Effector memory CD8-positive, alpha-beta T cell (primary cell): ENCODE data around the gene CPA5.

Experiments
- ATAC-seq: fragments of 150-1000 bp; cut with Tn5 transposase; replicated peaks from 2 replicates; pipeline ENCODE4 v1.10.0; 2021; ENCODE audit warnings: mild to moderate bottlenecking, moderate library complexity
- DNase-seq, 3 experiments: peaks; one replicate each; pipeline ENCODE4 v3.0.0; 2021
- H3K27ac Mint-ChIP-seq, 2 donors: one replicate each; pipeline ENCODE4 v1.8.0; 2022; ENCODE audit warnings: mild to moderate bottlenecking in 2 of 2, mixed read lengths in 2 of 2, moderate library complexity in 2 of 2
- H3K27me3 Mint-ChIP-seq, 2 donors: one replicate each; pipeline ENCODE4 v1.8.0; 2022; ENCODE audit warnings: mixed read lengths in 2 of 2
- H3K36me3 Mint-ChIP-seq: one replicate; pipeline ENCODE4 v1.8.0; 2022; ENCODE audit warnings: mild to moderate bottlenecking, moderate library complexity, mixed read lengths; ENCODE audit not compliant: insufficient read depth
- H3K4me1 Mint-ChIP-seq, 2 donors: one replicate each; pipeline ENCODE4 v1.8.0; 2022; ENCODE audit warnings: low read depth in 2 of 2, mixed read lengths in 2 of 2
- H3K4me3 Mint-ChIP-seq, 2 donors: one replicate each; pipeline ENCODE4 v1.8.0; 2022; ENCODE audit warnings: mild to moderate bottlenecking in 2 of 2, mixed read lengths in 2 of 2, moderate library complexity in 2 of 2
- H3K9me3 Mint-ChIP-seq, 2 donors: one replicate each; pipeline ENCODE4 v1.8.0; 2022; ENCODE audit warnings: mixed read lengths in 2 of 2

Gene CPA5

GRCh38 chr7:130356876-130357611 lies 12.4 kb downstream of the CPA5 start:
- Mint-ChIP-seq H3K36me3 (no peaks in the 10 kb centered on the region), H3K9me3 (peaks cover 0 to 2% of the 10 kb centered on the region in 2 donors), H3K4me1 (no peaks in the 10 kb centered on the region), H3K27ac (no peak overlapping the region), H3K4me3 (no peak overlapping the region), H3K27me3 (peaks cover 11 to 27% of the 10 kb centered on the region in 2 donors)
- DNase-seq (no peak), ATAC-seq (no peak)

DNA sequence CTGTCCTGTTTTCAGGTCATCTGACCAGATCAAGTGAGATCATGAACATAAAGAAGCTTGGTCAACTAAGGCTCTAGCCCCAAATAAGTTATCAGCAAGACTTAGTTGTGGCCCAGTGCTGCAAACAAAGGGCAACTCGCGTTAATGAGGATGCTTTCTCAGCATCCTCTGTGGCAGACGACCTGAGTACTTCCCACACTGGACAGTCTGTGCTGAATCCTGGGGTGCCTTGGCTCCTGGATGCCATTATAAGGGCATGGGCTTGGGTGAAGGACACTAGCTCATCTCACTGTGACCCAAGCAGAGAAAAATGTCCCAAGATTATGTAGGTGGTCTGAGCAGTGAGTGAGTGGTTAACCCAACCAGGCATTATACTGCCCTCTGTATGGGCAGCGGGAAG lies 13.9 kb downstream of the CPA5 start:
- no peak for DNase-seq
- H3K27ac Mint-ChIP-seq, result no peak overlapping the region
- H3K4me1 Mint-ChIP-seq, result peaks cover 0 to 3% of the 10 kb centered on the region in 2 donors
- no peak for ATAC-seq
- peaks cover 0 to 2% of the 10 kb centered on the region in 2 donors for H3K9me3 Mint-ChIP-seq
- H3K4me3 Mint-ChIP-seq, result no peak overlapping the region
- H3K36me3 Mint-ChIP-seq, result no peaks in the 10 kb centered on the region
- peaks cover 22 to 28% of the 10 kb centered on the region in 2 donors for H3K27me3 Mint-ChIP-seq

- H3K36me3 Mint-ChIP-seq, result no peaks in the 10 kb centered on the region
- no peak overlapping the region for H3K27ac Mint-ChIP-seq
- peaks cover 0 to 3% of the 10 kb centered on the region in 2 donors for H3K4me1 Mint-ChIP-seq
- ATAC-seq (no peak), DNase-seq (no peak)
- H3K9me3 Mint-ChIP-seq, result peaks cover 0 to 2% of the 10 kb centered on the region in 2 donors
- peaks cover 25 to 26% of the 10 kb centered on the region in 2 donors for H3K27me3 Mint-ChIP-seq
- H3K4me3 Mint-ChIP-seq, result no peak overlapping the region
These were observed 14.8 kb downstream of the CPA5 start for GRCh38 chr7:130359276-130359857.

GRCh38 chr7:130360518-130360917 lies 15.9 kb downstream of the CPA5 start:
- no peaks in the 10 kb centered on the region for H3K36me3 Mint-ChIP-seq
- ATAC-seq (no peak), DNase-seq (no peak)
- H3K9me3 Mint-ChIP-seq, result peaks cover 0 to 2% of the 10 kb centered on the region in 2 donors
- H3K27me3 Mint-ChIP-seq, result peaks cover 25 to 26% of the 10 kb centered on the region in 2 donors
- no peak overlapping the region for H3K27ac Mint-ChIP-seq
- no peak overlapping the region for H3K4me3 Mint-ChIP-seq
- H3K4me1 Mint-ChIP-seq, result peaks cover 0 to 3% of the 10 kb centered on the region in 2 donors

DNA sequence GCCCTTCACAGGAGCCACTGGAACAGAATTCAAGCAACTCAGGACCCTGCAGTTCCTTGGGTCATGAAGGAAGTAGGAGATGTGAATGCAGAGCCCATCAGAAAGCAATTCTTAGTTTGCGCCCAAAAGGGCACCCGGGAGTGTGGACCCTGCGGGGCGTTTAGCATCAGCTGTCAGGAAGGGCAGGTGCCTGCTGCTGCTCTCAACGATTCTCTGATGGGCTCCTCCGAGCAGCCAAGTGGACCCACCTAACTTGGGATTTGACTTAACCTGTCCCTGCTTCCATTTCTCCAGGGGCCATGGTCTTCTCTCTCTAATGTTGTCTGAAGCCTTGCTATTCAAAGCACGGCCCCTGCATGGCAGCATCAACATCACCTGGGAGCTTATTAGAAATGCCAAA lies 17.1 kb downstream of the CPA5 start:
- Mint-ChIP-seq H3K27ac (no peak overlapping the region), H3K4me3 (no peak overlapping the region), H3K36me3 (no peaks in the 10 kb centered on the region), H3K27me3 (peaks cover 26 to 34% of the 10 kb centered on the region in 2 donors), H3K4me1 (peaks cover 0 to 7% of the 10 kb centered on the region in 2 donors), H3K9me3 (peaks cover 0 to 2% of the 10 kb centered on the region in 2 donors)
- DNase-seq (no peak), ATAC-seq (no peak)

- Mint-ChIP-seq H3K27me3 (peaks cover 26 to 34% of the 10 kb centered on the region in 2 donors), H3K4me1 (peaks cover 0 to 7% of the 10 kb centered on the region in 2 donors), H3K36me3 (no peaks in the 10 kb centered on the region), H3K9me3 (peaks cover 0 to 2% of the 10 kb centered on the region in 2 donors), H3K4me3 (no peak overlapping the region), H3K27ac (no peak overlapping the region)
- no peak for ATAC-seq
- no peak for DNase-seq
These were observed 17.7 kb downstream of the CPA5 start for GRCh38 chr7:130362251-130362816.

- Mint-ChIP-seq H3K4me1 (peaks cover 0 to 7% of the 10 kb centered on the region in 2 donors), H3K27ac (no peak overlapping the region), H3K27me3 (peaks cover 26 to 34% of the 10 kb centered on the region in 2 donors), H3K4me3 (no peak overlapping the region), H3K36me3 (no peaks in the 10 kb centered on the region), H3K9me3 (peaks cover 0 to 2% of the 10 kb centered on the region in 2 donors)
- ATAC-seq, result no peak
- no peak for DNase-seq
These were observed 18.6 kb downstream of the CPA5 start for GRCh38 chr7:130363026-130363847.

DNA sequence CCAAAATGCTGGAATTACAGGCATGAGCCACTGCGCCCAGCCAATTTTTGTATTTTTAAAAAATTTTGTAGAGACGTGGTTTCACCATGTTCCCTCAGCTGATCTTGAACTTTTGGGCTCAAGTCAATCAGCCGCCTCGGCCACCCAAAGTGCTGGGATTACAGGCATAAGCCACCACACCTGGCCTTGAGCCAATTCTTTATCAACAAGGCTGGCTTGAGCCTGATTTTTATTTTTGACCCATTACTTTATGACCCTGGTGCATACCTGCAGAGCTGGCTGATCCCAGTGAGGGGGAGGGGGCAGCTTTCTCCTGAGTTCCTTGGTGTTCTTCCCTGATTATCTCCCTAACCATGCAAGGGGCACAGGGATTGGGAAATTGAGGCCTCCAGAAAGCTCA lies 19.8 kb downstream of the CPA5 start:
- H3K9me3 Mint-ChIP-seq, result peaks cover 0 to 2% of the 10 kb centered on the region in 2 donors
- peaks cover 3 to 11% of the 10 kb centered on the region in 2 donors for H3K4me1 Mint-ChIP-seq
- H3K36me3 Mint-ChIP-seq, result peaks cover 3% of the 10 kb centered on the region
- DNase-seq, result no peak
- H3K27me3 Mint-ChIP-seq, result peaks cover 26 to 29% of the 10 kb centered on the region in 2 donors
- H3K4me3 Mint-ChIP-seq, result no peak overlapping the region
- ATAC-seq, result no peak
- H3K27ac Mint-ChIP-seq, result no peak overlapping the region

DNA sequence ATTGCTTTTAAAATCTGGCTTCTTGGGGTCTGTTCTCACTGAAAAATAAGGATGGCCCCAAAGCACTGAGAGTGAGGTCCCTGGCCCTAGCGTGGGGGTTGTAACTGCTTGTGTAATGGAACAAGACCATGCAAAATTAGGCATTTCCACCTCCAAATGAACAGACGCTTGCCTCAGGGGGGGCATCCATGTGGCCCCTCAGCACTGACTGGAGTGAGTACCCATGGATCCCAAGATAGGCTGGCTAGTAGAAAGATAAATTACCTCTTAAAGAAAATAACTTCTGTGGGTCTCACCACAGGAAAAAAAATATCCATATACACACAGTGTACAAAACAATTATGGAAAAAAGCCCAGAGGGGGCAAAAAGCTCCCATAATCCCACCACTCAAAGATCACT lies 20.5 kb downstream of the CPA5 start:
- ATAC-seq, result no peak
- H3K4me1 Mint-ChIP-seq, result peaks cover 4 to 12% of the 10 kb centered on the region in 2 donors
- DNase-seq, result no peak
- H3K27ac Mint-ChIP-seq, result no peak overlapping the region
- H3K36me3 Mint-ChIP-seq, result peaks cover 3% of the 10 kb centered on the region
- no peak overlapping the region for H3K4me3 Mint-ChIP-seq
- H3K27me3 Mint-ChIP-seq, result peaks cover 26% of the 10 kb centered on the region in 2 donors
- H3K9me3 Mint-ChIP-seq, result peaks cover 0 to 2% of the 10 kb centered on the region in 2 donors

- peaks cover 3% of the 10 kb centered on the region for H3K36me3 Mint-ChIP-seq
- DNase-seq (no peak), ATAC-seq (no peak)
- H3K27ac Mint-ChIP-seq, result no peak overlapping the region
- peaks cover 4 to 12% of the 10 kb centered on the region in 2 donors for H3K4me1 Mint-ChIP-seq
- peak overlapping the region in 1 of 2 donors; percentile 19 for H3K4me3 Mint-ChIP-seq
- H3K9me3 Mint-ChIP-seq, result no peaks in the 10 kb centered on the region
- H3K27me3 Mint-ChIP-seq, result peaks cover 20 to 26% of the 10 kb centered on the region in 2 donors
These were observed 21.2 kb downstream of the CPA5 start for GRCh38 chr7:130365511-130366441.

GRCh38 chr7:130366564-130366963 lies 21.9 kb downstream of the CPA5 start:
- no peak for ATAC-seq
- Mint-ChIP-seq H3K27ac (no peak overlapping the region), H3K27me3 (peaks cover 12 to 26% of the 10 kb centered on the region in 2 donors), H3K4me1 (peaks cover 4 to 12% of the 10 kb centered on the region in 2 donors), H3K9me3 (no peaks in the 10 kb centered on the region), H3K36me3 (peaks cover 3% of the 10 kb centered on the region), H3K4me3 (peak overlapping the region; percentile 35 to 48)
- no peak for DNase-seq

- Mint-ChIP-seq H3K4me3 (peak overlapping the region; percentile 35 to 48), H3K36me3 (peaks cover 3% of the 10 kb centered on the region), H3K27me3 (peaks cover 11 to 24% of the 10 kb centered on the region in 2 donors), H3K9me3 (no peaks in the 10 kb centered on the region), H3K4me1 (peaks cover 4 to 12% of the 10 kb centered on the region in 2 donors), H3K27ac (peak overlapping the region; percentile 33 to 61)
- ATAC-seq (peak; percentile 83), DNase-seq (no peak)
These were observed 22.6 kb downstream of the CPA5 start for GRCh38 chr7:130367088-130367755.
